BE2C (cell line): ENCODE measurements around the gene RIN3.

Experiments
- DNase-seq: peaks from one replicate; pipeline ENCODE4 v3.0.0-alpha.2; 2020
- H3K27me3 ChIP-seq: fragments of 250-450 bp; sonication (Bioruptor Pico); 2 replicates; pipeline ENCODE4 v1.5.1; 2020; ENCODE audit warnings: mild to moderate bottlenecking
- H3K36me3 ChIP-seq: fragments of 250-450 bp; sonication (Bioruptor Pico); 2 replicates; pipeline ENCODE4 v1.5.1; 2020; ENCODE audit warnings: mild to moderate bottlenecking
- H3K4me1 ChIP-seq: fragments of 250-450 bp; sonication (Bioruptor Pico); 2 replicates; pipeline ENCODE4 v1.5.1; 2020
- H3K4me3 ChIP-seq: 2 replicates; pipeline ENCODE4 v1.5.1; 2011; ENCODE audit warnings: low read depth, low read length
- H3K9me3 ChIP-seq: fragments of 250-450 bp; sonication (Bioruptor Pico); 2 replicates; pipeline ENCODE4 v1.5.1; 2020
- TF ChIP-seq, protein P1 (sequence below): IDR thresholded peaks from 2 replicates; pipeline ENCODE4 v1.5.1; 2012; ENCODE audit warnings: mild to moderate bottlenecking, low read depth, low read length

RIN3 gene

DNA sequence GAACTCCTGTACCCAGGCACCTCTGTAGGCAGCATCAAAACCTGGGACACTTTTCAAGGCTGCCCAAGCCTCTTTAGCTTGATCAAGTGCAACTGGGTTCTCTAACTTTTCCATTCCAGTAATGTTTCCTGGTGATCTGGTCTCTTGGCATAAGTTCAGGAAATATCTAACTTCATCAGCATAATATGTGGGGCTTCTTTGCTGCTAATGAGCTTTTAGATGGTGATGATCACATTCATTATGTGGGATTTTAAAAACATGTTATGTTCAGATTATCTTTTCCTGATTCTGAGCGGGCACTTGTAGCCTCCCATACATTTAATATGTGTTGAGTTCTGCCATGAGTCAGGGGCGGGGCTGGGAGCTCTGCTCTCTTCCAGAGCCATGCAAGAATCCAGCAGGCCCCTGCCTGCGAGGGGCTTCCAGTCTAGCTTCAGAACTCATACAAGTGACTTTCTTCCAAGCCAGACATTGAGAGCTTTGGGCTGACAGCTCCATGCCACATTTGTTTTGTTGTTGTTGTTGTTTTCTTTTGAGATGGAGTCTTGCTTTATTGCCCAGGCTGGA is 39.5 kb upstream of the RIN3 start:
- no peaks in the 10 kb centered on the region for H3K9me3 ChIP-seq
- no peak overlapping the region for H3K4me3 ChIP-seq
- no peaks in the 10 kb centered on the region for H3K36me3 ChIP-seq
- no peaks in the 10 kb centered on the region for H3K27me3 ChIP-seq
- no peak for DNase-seq
- H3K4me1 ChIP-seq: no peaks in the 10 kb centered on the region
- TF ChIP-seq, protein P1, sequence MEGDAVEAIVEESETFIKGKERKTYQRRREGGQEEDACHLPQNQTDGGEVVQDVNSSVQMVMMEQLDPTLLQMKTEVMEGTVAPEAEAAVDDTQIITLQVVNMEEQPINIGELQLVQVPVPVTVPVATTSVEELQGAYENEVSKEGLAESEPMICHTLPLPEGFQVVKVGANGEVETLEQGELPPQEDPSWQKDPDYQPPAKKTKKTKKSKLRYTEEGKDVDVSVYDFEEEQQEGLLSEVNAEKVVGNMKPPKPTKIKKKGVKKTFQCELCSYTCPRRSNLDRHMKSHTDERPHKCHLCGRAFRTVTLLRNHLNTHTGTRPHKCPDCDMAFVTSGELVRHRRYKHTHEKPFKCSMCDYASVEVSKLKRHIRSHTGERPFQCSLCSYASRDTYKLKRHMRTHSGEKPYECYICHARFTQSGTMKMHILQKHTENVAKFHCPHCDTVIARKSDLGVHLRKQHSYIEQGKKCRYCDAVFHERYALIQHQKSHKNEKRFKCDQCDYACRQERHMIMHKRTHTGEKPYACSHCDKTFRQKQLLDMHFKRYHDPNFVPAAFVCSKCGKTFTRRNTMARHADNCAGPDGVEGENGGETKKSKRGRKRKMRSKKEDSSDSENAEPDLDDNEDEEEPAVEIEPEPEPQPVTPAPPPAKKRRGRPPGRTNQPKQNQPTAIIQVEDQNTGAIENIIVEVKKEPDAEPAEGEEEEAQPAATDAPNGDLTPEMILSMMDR: no peak

DNA sequence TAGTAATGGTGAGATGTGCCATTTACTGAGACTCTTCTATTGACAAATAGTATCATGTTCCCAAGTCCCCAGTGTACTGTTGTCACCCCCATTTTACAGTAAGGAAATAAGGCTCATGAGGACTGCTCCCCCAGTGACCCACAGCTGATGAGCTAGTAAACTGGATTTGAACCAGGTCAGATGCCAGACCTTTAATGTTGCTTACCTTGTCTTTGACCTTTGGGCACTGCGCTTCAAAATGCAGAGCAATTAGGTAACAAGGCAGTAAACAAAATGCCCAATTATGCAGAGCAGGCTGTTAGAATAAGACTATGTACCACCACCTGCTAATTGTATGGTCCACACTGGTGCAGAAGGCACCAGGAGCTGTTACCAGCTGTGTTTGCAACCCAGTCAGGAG is 38.5 kb upstream of the RIN3 start:
- TF ChIP-seq, protein P1: no peak
- no peak for DNase-seq
- Histone ChIP-seq H3K4me3 (no peak overlapping the region), H3K4me1 (no peaks in the 10 kb centered on the region), H3K27me3 (no peaks in the 10 kb centered on the region), H3K36me3 (no peaks in the 10 kb centered on the region), H3K9me3 (no peaks in the 10 kb centered on the region)

DNA sequence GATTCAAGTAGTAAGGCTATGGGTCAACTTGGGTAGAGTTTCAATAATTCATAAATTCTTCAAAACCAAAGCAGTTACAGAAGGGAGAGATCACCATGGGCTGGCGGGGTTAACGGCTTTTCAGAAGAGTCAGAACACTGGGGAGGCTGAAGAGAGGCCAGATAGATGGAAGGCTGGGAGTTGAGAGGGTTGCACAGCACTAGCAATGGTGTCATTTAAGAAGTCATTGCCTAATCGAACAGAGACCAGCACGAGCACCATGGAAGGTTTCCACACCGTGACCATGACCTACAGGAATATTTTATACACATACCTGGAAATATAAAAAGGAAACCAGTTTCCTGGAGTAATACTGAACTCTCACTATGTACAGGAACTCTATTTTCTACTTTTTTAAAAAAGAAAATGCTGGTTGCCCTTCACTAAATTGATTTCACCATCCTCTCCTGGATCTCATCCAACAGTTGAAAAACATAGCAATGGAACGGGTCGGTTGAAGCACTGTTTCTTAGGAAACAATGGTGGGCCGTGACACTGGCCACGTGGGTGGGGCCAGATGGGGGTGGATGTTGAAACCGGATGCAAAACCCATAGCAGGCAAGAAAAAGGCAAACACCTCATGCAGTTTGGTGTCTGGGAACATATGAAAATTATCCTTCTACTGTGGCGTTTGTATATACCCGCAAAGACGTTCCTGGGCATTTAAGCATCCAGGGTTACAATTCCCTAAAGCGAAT is 38.0 kb upstream of the RIN3 start:
- DNase-seq: no peak
- Histone ChIP-seq H3K4me3 (no peak overlapping the region), H3K9me3 (no peaks in the 10 kb centered on the region), H3K27me3 (no peaks in the 10 kb centered on the region), H3K36me3 (no peaks in the 10 kb centered on the region), H3K4me1 (no peaks in the 10 kb centered on the region)
- TF ChIP-seq, protein P1: no peak

DNA sequence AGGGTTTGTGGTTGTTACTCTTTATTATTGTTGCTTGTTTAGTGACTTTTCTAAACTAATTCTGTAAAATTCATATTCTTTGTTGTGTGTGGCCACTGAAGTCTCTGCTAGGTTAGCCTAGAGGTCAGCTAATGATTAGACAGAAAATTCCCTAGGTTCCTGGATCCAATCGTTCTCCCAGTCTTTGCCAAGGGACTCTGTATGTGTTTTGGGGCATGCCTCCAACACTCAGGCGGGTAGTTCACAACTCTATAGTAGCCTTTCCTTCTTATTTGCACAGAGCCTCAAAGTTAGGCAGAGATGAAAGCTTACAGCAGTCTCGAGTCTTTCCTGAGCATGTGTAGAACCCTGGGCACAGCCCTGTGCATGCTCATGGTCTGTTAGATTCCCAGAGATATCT is 32.7 kb upstream of the RIN3 start:
- no peaks in the 10 kb centered on the region for H3K9me3 ChIP-seq
- H3K27me3 ChIP-seq: no peaks in the 10 kb centered on the region
- no peak for DNase-seq
- no peaks in the 10 kb centered on the region for H3K4me1 ChIP-seq
- no peak overlapping the region for H3K4me3 ChIP-seq
- H3K36me3 ChIP-seq: no peaks in the 10 kb centered on the region
- TF ChIP-seq, protein P1: no peak

DNA sequence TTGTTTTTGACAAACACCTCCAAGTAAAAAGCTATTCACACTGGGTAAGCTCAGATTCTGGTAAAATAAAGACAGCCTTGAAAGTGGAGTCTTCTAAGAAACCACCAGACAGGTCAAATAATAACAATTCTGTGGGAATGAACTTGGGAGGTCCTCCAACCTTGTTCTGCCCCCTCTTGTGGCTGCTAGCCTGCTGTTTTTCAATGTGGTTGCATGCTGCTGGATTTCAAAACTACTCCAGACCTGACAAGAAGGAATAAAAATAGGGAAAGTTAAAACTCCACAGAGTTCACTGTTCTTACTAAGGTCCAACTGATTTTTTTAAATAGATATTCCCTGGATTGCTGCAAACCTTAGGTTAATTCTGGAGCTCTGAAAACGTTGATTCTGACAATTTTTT is 32.2 kb upstream of the RIN3 start:
- no peak for DNase-seq
- TF ChIP-seq, protein P1: no peak
- H3K4me1 ChIP-seq: no peaks in the 10 kb centered on the region
- H3K27me3 ChIP-seq: no peaks in the 10 kb centered on the region
- H3K4me3 ChIP-seq: no peak overlapping the region
- no peaks in the 10 kb centered on the region for H3K36me3 ChIP-seq
- no peaks in the 10 kb centered on the region for H3K9me3 ChIP-seq

DNA sequence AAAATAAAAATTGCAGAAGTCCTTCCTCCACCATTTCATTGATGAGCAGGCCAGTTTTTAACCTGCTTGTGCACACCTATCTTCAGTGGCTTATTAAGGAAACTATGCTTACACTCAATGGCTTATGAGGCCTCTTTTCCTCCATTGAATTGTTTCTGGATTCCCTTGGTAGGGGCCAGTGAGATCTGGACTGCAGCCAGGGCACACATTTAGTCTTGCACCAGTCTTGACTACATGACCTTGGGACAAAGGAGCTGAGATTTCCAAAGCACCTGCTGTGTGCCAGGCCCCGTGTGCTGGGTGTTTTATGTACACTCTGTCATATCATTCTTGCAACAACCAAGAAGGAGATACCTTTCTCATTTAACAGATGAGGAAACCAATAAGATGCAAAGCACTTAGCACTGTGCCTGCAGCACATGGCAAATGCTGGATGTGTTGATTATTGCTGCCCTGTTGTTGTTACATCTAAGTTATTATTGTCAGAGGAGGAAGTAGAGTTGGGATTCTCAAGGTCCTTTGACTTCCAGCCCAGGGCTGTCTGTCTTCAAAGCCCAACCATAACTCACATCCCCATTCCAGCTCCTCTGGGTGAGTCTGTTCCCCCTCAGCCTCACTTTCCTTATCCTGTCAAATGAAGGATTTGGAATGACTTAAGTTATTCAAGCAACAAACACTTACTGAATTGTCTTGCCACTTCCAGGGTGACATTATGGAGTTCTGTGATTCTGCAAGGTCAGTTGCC is 31.6 kb upstream of the RIN3 start:
- no peaks in the 10 kb centered on the region for H3K36me3 ChIP-seq
- H3K9me3 ChIP-seq: no peaks in the 10 kb centered on the region
- no peak overlapping the region for H3K4me3 ChIP-seq
- no peak for DNase-seq
- no peaks in the 10 kb centered on the region for H3K4me1 ChIP-seq
- TF ChIP-seq, protein P1: no peak
- no peaks in the 10 kb centered on the region for H3K27me3 ChIP-seq
